ENCODE measurements around the gene CHAT.

Gene CHAT

DNA sequence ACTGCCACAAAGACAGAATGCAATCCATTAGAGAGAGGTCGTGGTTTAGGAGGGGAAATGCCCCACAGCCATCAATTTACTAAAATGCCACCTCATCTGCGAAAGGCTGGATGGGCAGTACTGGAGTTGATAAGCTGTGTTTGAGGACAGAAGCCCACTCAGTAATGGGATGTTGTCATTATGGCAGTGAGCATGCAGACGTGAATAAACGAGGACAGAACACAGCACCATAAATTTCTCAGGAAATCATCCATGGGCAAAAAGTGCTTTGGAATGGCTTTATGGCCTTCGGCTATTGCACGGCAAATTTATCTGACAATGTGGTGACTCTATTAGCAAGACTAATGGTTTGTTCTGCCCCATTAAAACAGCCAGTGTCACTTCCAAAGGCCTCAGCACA is 49.8 kb downstream of the CHAT start:
- TF ChIP-seq, protein P1, sequence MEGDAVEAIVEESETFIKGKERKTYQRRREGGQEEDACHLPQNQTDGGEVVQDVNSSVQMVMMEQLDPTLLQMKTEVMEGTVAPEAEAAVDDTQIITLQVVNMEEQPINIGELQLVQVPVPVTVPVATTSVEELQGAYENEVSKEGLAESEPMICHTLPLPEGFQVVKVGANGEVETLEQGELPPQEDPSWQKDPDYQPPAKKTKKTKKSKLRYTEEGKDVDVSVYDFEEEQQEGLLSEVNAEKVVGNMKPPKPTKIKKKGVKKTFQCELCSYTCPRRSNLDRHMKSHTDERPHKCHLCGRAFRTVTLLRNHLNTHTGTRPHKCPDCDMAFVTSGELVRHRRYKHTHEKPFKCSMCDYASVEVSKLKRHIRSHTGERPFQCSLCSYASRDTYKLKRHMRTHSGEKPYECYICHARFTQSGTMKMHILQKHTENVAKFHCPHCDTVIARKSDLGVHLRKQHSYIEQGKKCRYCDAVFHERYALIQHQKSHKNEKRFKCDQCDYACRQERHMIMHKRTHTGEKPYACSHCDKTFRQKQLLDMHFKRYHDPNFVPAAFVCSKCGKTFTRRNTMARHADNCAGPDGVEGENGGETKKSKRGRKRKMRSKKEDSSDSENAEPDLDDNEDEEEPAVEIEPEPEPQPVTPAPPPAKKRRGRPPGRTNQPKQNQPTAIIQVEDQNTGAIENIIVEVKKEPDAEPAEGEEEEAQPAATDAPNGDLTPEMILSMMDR (IDR thresholded peaks at IDR 0.05; ENCODE audit: extremely low read depth, insufficient read depth, missing control alignments) = no peak
- in situ Hi-C loops (cut with MboI; ENCODE audit: low pct_unique_long_range_greater_than_20kb, low sequenced_read_pairs, unreplicated experiment) = no loop called here
- DNase-seq (ENCODE audit: low spot score) = no peak

DNA sequence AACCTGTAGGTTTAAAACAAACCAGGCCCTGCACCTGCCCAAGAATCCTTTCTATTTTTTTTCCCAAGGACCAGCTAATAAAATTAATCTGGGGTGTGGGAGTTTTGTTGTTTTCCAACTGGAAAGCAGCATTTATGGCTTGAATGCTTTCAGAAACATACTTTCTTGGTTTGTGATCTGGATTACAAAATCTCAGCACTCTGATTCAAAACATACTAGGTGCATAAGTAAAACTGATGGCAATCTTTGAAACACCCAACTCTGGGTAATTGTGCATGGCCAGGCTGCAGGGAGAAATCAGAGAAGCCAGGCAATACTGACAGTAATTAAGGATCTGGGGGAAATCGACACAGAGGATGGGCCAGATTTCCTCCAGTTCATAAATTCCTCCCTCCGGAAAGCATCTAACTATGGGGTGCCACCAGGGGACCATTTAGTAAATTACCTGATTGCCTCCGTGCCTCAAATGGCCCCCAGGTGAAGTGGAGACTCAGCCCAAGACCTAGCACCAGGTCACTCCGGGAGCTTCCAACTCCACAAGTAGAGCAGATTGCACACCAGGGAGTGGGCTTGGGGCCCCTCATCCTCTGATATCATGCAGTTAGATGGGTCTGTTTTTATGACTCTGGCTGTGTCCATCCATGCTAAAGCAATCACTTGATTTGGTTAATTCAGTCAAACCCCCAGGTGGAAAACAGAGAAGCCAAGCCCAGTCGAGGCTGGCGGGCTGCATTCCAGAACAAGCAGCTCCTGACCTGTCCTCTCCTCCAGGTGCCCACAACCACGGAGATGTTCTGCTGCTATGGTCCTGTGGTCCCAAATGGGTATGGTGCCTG is 50.4 kb downstream of the CHAT start:
- TF ChIP-seq, protein P1 (IDR thresholded peaks at IDR 0.05; ENCODE audit: extremely low read depth, insufficient read depth, missing control alignments) = no peak
- DNase-seq (ENCODE audit: low spot score) = no peak
- in situ Hi-C loops (cut with MboI; ENCODE audit: low pct_unique_long_range_greater_than_20kb, low sequenced_read_pairs, unreplicated experiment) = no loop called here

DNA sequence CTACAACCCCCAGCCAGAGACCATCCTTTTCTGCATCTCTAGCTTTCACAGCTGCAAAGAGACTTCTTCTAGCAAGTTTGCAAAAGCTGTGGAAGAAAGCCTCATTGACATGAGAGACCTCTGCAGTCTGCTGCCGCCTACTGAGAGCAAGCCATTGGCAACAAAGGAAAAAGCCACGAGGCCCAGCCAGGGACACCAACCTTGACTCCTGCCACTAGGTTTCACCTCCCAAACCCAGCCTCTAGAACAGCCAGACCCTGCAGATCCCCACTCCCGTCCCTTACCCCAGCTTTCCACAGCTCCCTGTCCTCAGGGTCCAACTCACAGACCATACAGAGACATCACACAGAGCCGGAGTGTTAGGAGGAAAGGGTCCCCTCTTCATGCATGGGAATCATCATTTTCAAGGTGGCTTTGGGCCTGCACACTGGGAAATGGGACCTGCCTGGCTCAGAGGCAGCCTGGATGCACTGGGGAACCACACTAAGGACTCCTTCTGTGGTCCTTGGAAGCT is 51.1 kb downstream of the CHAT start:
- DNase-seq (ENCODE audit: low spot score) = no peak
- in situ Hi-C loops (cut with MboI; ENCODE audit: low pct_unique_long_range_greater_than_20kb, low sequenced_read_pairs, unreplicated experiment) = no loop called here
- TF ChIP-seq, protein P1 (IDR thresholded peaks at IDR 0.05; ENCODE audit: extremely low read depth, insufficient read depth, missing control alignments) = no peak

DNA sequence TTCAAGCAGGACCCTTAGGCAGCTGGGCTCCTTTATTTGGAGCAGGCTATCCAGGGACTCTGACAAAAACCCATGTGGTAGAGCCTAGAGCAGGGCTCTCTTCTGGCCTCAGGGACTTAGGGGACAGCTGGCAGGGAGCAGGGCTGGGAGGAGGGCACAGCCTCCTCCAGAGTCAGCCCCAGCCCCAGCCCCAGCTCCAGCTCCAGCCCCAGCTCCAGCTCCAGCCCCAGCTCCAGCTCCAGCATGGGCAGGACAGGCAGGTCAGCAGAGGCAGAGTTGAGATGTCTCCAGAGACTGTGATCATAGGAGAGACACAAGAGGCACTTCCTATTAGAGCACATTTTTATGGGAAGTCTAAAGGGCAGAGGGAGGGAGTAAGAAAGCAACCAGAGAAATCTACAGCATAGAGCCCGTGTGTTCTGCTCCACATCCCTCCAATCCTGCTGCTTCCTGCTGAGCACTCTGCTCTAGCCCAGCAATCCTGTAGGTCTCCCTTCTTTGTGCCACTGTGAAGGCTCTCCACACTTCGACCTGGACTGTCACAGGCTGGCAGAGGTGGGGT is 52.3 kb downstream of the CHAT start:
- in situ Hi-C loops (cut with MboI; ENCODE audit: low pct_unique_long_range_greater_than_20kb, low sequenced_read_pairs, unreplicated experiment) = no loop called here
- TF ChIP-seq, protein P1 (IDR thresholded peaks at IDR 0.05; ENCODE audit: extremely low read depth, insufficient read depth, missing control alignments) = no peak
- DNase-seq (ENCODE audit: low spot score) = no peak

DNA sequence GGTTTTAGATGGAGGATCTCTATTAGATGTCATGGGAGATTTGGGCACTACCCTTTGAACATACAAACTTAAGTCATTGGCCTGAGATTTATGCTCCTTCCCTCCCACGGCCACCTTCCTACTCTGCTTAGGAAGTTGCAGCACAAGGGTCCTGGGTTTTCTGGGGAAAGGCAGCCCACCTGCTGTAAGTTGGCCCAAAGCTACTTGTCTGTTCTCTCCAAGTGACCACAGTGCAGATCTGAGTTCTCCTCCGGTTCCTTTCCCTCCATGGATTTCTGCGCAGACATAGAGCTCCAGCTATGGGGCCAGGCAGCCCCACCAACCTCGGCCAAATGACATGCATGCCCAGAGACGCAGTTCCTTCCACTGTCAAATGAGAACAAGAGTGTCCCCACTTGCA is 52.8 kb downstream of the CHAT start:
- TF ChIP-seq, protein P1 (IDR thresholded peaks at IDR 0.05; ENCODE audit: extremely low read depth, insufficient read depth, missing control alignments) = no peak
- no peak for DNase-seq (ENCODE audit: low spot score)
- in situ Hi-C loops (cut with MboI; ENCODE audit: low pct_unique_long_range_greater_than_20kb, low sequenced_read_pairs, unreplicated experiment) = no loop called here

- in situ Hi-C loops (cut with MboI; ENCODE audit: low pct_unique_long_range_greater_than_20kb, low sequenced_read_pairs, unreplicated experiment) = no loop called here
- TF ChIP-seq, protein P1 (IDR thresholded peaks at IDR 0.05; ENCODE audit: extremely low read depth, insufficient read depth, missing control alignments) = no peak
- DNase-seq (ENCODE audit: low spot score) = no peak
Measured at GRCh38 chr10:49667991-49668390, 54.2 kb downstream of the CHAT start.
